OCI-LY1 (cell line): ENCODE measurements around the gene LTA4H.

Experiments used
- H2AFZ ChIP-seq: fragments of 200-600 bp; sonication (generic), shearing (Covaris generic); 2 replicates; pipeline ENCODE4 v1.6.0; 2014; ENCODE audit warnings: antibody characterized with exemption, mild to moderate bottlenecking, low read length
- H3F3A ChIP-seq: fragments of 200-600 bp; sonication (generic), shearing (Covaris generic); 2 replicates; pipeline ENCODE4 v1.6.0; 2014; ENCODE audit warnings: mild to moderate bottlenecking, antibody characterized with exemption, low read length, moderate library complexity; ENCODE audit not compliant: insufficient read depth
- H3K27ac ChIP-seq: fragments of 200-600 bp; sonication (generic); 2 replicates; pipeline ENCODE4 v1.5.1; 2014; ENCODE audit warnings: low read length, mixed run types, mild to moderate bottlenecking, low read depth; ENCODE audit not compliant: poor library complexity, severe bottlenecking
- H3K27me3 ChIP-seq: fragments of 200-600 bp; sonication (generic); 2 replicates; pipeline ENCODE4 v1.6.0; 2014; ENCODE audit warnings: antibody characterized with exemption, mild to moderate bottlenecking, low read length, moderate library complexity; ENCODE audit not compliant: insufficient read depth
- H3K36me3 ChIP-seq: fragments of 200-600 bp; sonication (generic); 2 replicates; pipeline ENCODE4 v1.6.1; 2014; ENCODE audit warnings: mild to moderate bottlenecking, antibody characterized with exemption, low read length, moderate library complexity, mixed read lengths; ENCODE audit not compliant: insufficient read depth
- H3K4me1 ChIP-seq: fragments of 200-600 bp; sonication (generic); 2 replicates; pipeline ENCODE4 v1.5.1; 2014; ENCODE audit warnings: mild to moderate bottlenecking, low read length, moderate library complexity; ENCODE audit not compliant: insufficient read depth, severe bottlenecking
- H3K4me2 ChIP-seq: fragments of 200-600 bp; sonication (generic), shearing (Covaris generic); 2 replicates; pipeline ENCODE4 v1.6.1; 2014; ENCODE audit warnings: low read length
- H3K4me3 ChIP-seq: fragments of 200-600 bp; sonication (generic); 2 replicates; pipeline ENCODE4 v1.5.1; 2014; ENCODE audit warnings: low read length, low read depth, mild to moderate bottlenecking, mixed read lengths; ENCODE audit not compliant: poor library complexity, severe bottlenecking
- H3K79me2 ChIP-seq: fragments of 200-600 bp; shearing (Covaris generic); 2 replicates; pipeline ENCODE4 v1.6.1; 2016; ENCODE audit warnings: mixed run types, low read length, mixed read lengths; ENCODE audit not compliant: insufficient read depth
- H3K9ac ChIP-seq: fragments of 200-600 bp; sonication (generic), shearing (Covaris generic); 2 replicates; pipeline ENCODE4 v1.6.1; 2014; ENCODE audit warnings: mild to moderate bottlenecking, low read length, mixed read lengths
- H3K9me2 ChIP-seq: fragments of 200-600 bp; sonication (generic), shearing (Covaris generic); 2 replicates; pipeline ENCODE4 v1.6.1; 2014; ENCODE audit warnings: low read depth, mild to moderate bottlenecking, low read length, mixed read lengths
- H3K9me3 ChIP-seq: fragments of 200-600 bp; shearing (Covaris generic); 2 replicates; pipeline ENCODE4 v1.6.1; 2014; ENCODE audit warnings: low read length, mixed read lengths
- H4K20me1 ChIP-seq: fragments of 200-600 bp; sonication (generic), shearing (Covaris generic); 2 replicates; pipeline ENCODE4 v1.6.0; 2016; ENCODE audit warnings: mild to moderate bottlenecking, low read length; ENCODE audit not compliant: insufficient read depth
- CTCF ChIP-seq: fragments of 200-600 bp; sonication (generic), shearing (Covaris generic); IDR thresholded peaks from 2 replicates; pipeline ENCODE4 v1.5.1; 2017; ENCODE audit warnings: mild to moderate bottlenecking, antibody characterized with exemption, low read length, moderate library complexity, mixed read lengths
- EZH2 ChIP-seq: fragments of 200-600 bp; sonication (generic), shearing (Covaris generic); IDR thresholded peaks from 2 replicates; pipeline ENCODE4 v1.8.0; 2017; ENCODE audit warnings: borderline replicate concordance, mixed run types, mild to moderate bottlenecking, antibody characterized with exemption, low read length, moderate library complexity, mixed read lengths

LTA4H gene

GRCh38 chr12:96061864-96062453 is 26.6 kb upstream of the LTA4H start:
- Histone ChIP-seq H3K79me2 (no peaks in the 10 kb centered on the region), H3K9me3 (no peaks in the 10 kb centered on the region), H3K4me1 (peaks cover 3% of the 10 kb centered on the region), H3K27me3 (no peaks in the 10 kb centered on the region; the same call in 1 of the 2 replicates), H3K9ac (no peak overlapping the region), H4K20me1 (no peaks in the 10 kb centered on the region), H3F3A (no peaks in the 10 kb centered on the region), H3K36me3 (no peaks in the 10 kb centered on the region), H2AFZ (no peak overlapping the region), H3K9me2 (no peaks in the 10 kb centered on the region), H3K4me2 (no peak overlapping the region), H3K4me3 (no peak overlapping the region), H3K27ac (no peak overlapping the region)
- TF ChIP-seq CTCF, result peak; percentile 72; the same call in 1 of the 2 replicates
- TF ChIP-seq EZH2, result no peak

- Histone ChIP-seq H4K20me1 (no peaks in the 10 kb centered on the region), H3K4me1 (peaks cover 8% of the 10 kb centered on the region), H3F3A (no peaks in the 10 kb centered on the region), H3K27me3 (no peaks in the 10 kb centered on the region; the same call in 1 of the 2 replicates), H3K79me2 (no peaks in the 10 kb centered on the region), H3K4me3 (no peak overlapping the region), H3K4me2 (no peak overlapping the region), H2AFZ (no peak overlapping the region), H3K27ac (no peak overlapping the region), H3K9me2 (no peaks in the 10 kb centered on the region), H3K36me3 (no peaks in the 10 kb centered on the region; the same call in 1 of the 2 replicates), H3K9me3 (no peaks in the 10 kb centered on the region), H3K9ac (no peak overlapping the region)
- TF ChIP-seq EZH2, result no peak
- TF ChIP-seq CTCF, result no peak
Measured at GRCh38 chr12:96061323-96061722, 25.9 kb upstream of the LTA4H start.

- peaks cover 10% of the 10 kb centered on the region for H3K4me1 ChIP-seq
- no peak for TF ChIP-seq CTCF
- TF ChIP-seq EZH2, result no peak
- no peaks in the 10 kb centered on the region; the same call in 1 of the 2 replicates for H3K27me3 ChIP-seq
- H3K9me3 ChIP-seq, result no peaks in the 10 kb centered on the region
- no peaks in the 10 kb centered on the region for H3K9me2 ChIP-seq
- H3K27ac ChIP-seq, result no peak overlapping the region
- no peaks in the 10 kb centered on the region for H3K79me2 ChIP-seq
- no peak overlapping the region for H3K4me2 ChIP-seq
- no peak overlapping the region for H3K4me3 ChIP-seq
- no peaks in the 10 kb centered on the region for H4K20me1 ChIP-seq
- no peak overlapping the region for H3K9ac ChIP-seq
- H2AFZ ChIP-seq, result no peak overlapping the region
- H3K36me3 ChIP-seq, result no peaks in the 10 kb centered on the region; the same call in 1 of the 2 replicates
- no peaks in the 10 kb centered on the region for H3F3A ChIP-seq
Measured at GRCh38 chr12:96060041-96060440, 24.7 kb upstream of the LTA4H start.
